Colonic mucosa (tissue), 4 donors: ENCODE data around the gene AVPR2. TPM values are rescaled to one million over a fixed set of nuclear protein-coding genes. Genes with fewer than 3 reads are reported as not detected.

Experiments
- DNase-seq: peaks from one replicate; pipeline ENCODE4 v3.0.0-alpha.2; 2020
- H3K27ac ChIP-seq: fragments of 200-600 bp; one replicate; pipeline ENCODE4 v1.8.0; 2021
- H3K27me3 ChIP-seq: fragments of 200-600 bp; one replicate; pipeline ENCODE4 v1.8.0; 2021
- H3K36me3 ChIP-seq: fragments of 200-600 bp; one replicate; pipeline ENCODE4 v1.8.0; 2021
- H3K4me1 ChIP-seq: fragments of 200-600 bp; one replicate; pipeline ENCODE4 v1.8.0; 2021; ENCODE audit warnings: mild to moderate bottlenecking
- H3K4me3 ChIP-seq: fragments of 200-600 bp; one replicate; pipeline ENCODE4 v1.8.0; 2021
- H3K9ac ChIP-seq, 2 donors: one replicate each; pipeline ENCODE4 v1.7.0; 2013; ENCODE audit warnings: control low read depth in 2 of 2, low read depth in 2 of 2, low read length in 2 of 2
- H3K9me3 ChIP-seq: fragments of 200-600 bp; one replicate; pipeline ENCODE4 v1.8.0; 2021
- intact Hi-C: fragments of 100-400 bp; cut with DNase I; formaldehyde crosslinking; loops from one replicate; pipeline ENCODE4 v1.14.1; 2022
- total RNA-seq, 2 donors: library from RNA; stranded (reverse); fragmentation: NEBNext Ultra II Directional in 1 of 2; extraction: Animal tissue kit (Norgen Biotek cat#: 25700) in 1 of 2; gene quantifications; one replicate each; pipeline ENCODE4 v1.2.1, GENCODE V29; 2021
- TF ChIP-seq, protein P1 (sequence below): fragments of 200-600 bp; IDR thresholded peaks from one replicate; pipeline ENCODE4 v1.8.0; 2022; ENCODE audit warnings: antibody characterized with exemption, mild to moderate bottlenecking
- donor health status: healthy.
- donor health status: DM: no; HTN: no; CAD: no.
- donor health status: DM: no; HTN: no; CAD: no.

Gene AVPR2
- total RNA-seq, 2 donors from 2014 or later = 0.24 TPM; not detected in 1

DNA sequence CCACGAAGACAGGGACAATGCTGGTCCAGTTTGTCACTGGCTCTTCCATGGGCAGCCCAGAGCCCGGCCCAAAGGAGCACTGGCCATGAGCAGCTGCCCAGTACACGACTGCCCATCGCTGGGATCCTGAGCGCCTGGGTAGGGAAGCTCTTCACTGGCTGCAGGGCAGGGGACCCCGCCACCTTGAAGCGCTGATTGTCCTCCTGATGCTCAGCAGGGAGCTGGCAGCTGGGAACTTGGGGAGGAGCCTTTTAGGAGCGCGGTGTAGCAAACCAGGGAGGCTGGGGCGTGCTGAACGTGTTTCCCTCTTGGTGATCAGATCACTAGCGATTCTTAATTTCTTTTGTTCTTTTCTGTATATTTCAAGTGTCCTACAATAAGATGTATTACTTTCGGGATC is 20.3 kb upstream of the AVPR2 start:
- Histone ChIP-seq H3K27ac (no peak overlapping the region), H3K9me3 (no peaks in the 10 kb centered on the region), H3K27me3 (peaks cover 39% of the 10 kb centered on the region), H3K4me3 (no peak overlapping the region), H3K36me3 (no peaks in the 10 kb centered on the region), H3K9ac (no peak overlapping the region), H3K4me1 (no peaks in the 10 kb centered on the region)
- TF ChIP-seq, protein P1, sequence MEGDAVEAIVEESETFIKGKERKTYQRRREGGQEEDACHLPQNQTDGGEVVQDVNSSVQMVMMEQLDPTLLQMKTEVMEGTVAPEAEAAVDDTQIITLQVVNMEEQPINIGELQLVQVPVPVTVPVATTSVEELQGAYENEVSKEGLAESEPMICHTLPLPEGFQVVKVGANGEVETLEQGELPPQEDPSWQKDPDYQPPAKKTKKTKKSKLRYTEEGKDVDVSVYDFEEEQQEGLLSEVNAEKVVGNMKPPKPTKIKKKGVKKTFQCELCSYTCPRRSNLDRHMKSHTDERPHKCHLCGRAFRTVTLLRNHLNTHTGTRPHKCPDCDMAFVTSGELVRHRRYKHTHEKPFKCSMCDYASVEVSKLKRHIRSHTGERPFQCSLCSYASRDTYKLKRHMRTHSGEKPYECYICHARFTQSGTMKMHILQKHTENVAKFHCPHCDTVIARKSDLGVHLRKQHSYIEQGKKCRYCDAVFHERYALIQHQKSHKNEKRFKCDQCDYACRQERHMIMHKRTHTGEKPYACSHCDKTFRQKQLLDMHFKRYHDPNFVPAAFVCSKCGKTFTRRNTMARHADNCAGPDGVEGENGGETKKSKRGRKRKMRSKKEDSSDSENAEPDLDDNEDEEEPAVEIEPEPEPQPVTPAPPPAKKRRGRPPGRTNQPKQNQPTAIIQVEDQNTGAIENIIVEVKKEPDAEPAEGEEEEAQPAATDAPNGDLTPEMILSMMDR = no peak
- intact Hi-C loops = no loop called here
- no peak for DNase-seq

DNA sequence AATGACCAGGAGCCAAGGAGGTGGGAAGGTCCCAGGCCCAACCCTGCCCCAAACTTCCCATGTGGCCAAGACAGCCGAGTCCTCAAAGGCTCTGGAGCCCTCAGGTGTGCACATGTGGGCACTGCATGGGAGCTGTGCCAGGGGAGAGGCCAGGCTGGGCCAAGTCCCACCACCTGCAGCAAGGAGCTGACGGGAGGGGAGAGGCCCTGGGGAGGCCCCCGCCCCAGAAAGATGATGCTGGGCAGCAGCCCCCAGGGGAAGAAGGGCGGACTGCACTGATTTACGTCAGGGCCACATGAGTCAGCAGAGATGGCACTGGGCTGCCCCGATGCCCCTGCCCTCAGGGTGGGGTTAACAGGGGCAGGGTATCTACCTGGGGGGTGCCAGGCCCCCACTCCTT is 19.9 kb upstream of the AVPR2 start:
- Histone ChIP-seq H3K4me1 (no peaks in the 10 kb centered on the region), H3K36me3 (no peaks in the 10 kb centered on the region), H3K9me3 (no peaks in the 10 kb centered on the region), H3K27me3 (peaks cover 39% of the 10 kb centered on the region), H3K9ac (no peak overlapping the region), H3K4me3 (no peak overlapping the region), H3K27ac (no peak overlapping the region)
- intact Hi-C loops = no loop called here
- no peak for DNase-seq
- TF ChIP-seq, protein P1 = no peak

DNA sequence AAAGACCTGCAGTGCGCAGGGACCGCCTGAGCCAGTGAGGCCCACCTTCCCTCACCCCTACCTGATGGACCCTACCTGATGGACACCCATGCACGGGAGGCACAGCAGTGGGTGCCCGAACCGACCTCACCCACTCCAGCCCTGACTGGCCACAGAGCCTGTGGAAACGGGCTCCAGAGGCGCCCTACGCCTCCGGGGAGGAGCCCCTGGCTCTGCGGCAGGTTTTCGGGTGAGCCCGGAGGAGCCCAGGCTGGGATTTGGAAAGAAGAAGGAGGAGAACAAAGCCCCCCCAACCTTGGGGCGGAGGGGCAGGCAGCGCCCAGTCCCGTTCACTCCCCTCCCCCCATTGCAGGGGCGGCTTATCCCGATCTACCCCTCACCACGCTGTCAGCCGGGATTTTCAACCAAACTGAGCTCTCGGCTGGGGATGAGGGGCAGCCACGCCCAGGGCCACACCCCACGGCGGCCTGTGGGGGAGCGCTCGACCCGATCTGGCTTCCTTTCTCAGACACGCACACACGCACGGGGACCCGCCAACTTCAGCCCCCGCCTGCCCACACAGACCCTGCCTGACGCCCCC is 19.2 kb upstream of the AVPR2 start:
- Histone ChIP-seq H3K4me1 (no peaks in the 10 kb centered on the region), H3K9ac (peak overlapping the region in 1 of 2 donors; percentile 26), H3K4me3 (no peak overlapping the region), H3K27ac (no peak overlapping the region), H3K9me3 (no peaks in the 10 kb centered on the region), H3K27me3 (peaks cover 39% of the 10 kb centered on the region), H3K36me3 (no peaks in the 10 kb centered on the region)
- TF ChIP-seq, protein P1 = no peak
- DNase-seq = no peak
- intact Hi-C loops = no loop called here

DNA sequence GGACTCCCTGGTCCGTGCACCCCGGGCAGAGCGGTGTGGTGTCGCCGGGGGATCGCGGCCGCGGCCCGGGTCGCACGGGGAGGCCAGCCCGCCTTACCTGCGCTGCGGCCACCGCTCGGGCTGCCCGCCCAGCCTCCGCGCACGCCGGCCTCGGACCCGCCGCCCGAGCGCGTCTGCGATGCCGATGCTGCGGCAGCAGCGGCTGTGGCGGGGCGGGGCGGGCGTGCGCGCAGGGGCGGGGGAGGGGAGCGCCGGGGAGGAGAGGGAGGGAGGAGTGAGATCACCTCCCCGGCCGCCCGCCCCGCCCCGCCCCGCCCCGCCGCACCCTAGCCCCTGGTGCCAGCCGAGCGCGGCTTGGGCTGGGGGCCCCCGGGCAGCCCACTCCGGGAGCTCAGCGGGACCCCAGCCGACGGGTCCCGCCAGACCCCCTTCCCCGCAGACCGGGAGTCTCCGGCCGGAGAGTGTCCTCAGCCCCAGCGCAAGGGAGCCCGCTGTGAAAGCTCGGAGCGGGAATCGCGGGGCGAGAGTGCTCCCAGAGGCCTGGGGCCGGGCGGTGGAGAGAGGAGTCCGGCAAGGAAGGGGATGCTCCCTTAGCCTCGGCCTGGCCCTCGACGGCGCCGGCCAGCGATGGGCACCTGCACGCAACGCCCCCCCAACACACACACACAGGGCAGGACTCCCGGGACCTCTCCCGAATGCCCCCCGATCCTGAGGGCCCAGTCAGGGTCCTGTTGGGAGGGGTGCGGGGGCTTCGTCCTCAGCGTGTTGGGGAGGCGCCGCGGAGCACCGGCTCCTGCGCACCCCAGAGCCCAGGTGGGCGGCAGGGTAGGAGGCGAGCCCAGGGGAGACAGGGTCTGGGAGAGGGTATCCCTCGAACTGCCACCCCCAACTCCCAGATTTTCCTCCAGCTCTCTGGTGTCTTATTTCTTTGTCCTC is 18.2 kb upstream of the AVPR2 start, which contains the start of gene L1CAM:
L1CAM (minus strand) TSS at position 206 of the 936 bp plus-strand sequence. CDS start 10,337 bp downstream, outside the sequence.
- no peak within 1 kb of the TSS for H3K4me3 ChIP-seq
- no peak within 1 kb of the TSS for H3K27ac ChIP-seq
- no peaks in the 10 kb centered on the region for H3K36me3 ChIP-seq
- H3K27me3 ChIP-seq = peaks cover 39% of the 10 kb centered on the region
- no peaks in the 10 kb centered on the region for H3K9me3 ChIP-seq
- TF ChIP-seq, protein P1 = no peak
- H3K4me1 ChIP-seq = no peaks in the 10 kb centered on the region
- DNase-seq = no peak
- intact Hi-C loops = no loop called here
- peak within 1 kb of the TSS in 1 of 2 donors; percentile 26 for H3K9ac ChIP-seq

DNA sequence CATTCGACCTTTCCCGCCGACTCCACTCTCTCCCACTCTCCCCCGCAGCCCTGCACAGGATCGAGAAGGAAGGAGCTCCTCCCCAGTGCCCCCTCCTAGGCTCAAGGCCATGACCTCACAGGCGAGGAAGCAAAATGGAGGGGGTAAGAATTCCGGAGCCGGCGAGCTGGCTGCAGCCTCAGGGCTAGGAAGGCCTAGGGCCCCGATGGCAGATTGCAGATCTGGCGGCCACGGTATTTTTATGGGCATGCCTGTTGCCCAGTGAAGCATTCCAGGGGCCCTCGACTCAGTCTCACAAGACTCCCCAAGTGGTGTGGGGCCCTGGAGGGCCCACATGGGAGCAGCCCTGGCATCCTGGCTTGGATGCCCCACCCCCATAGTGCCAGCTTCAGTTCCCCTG is 17.6 kb upstream of the AVPR2 start:
- peaks cover 39% of the 10 kb centered on the region for H3K27me3 ChIP-seq
- H3K36me3 ChIP-seq = no peaks in the 10 kb centered on the region
- H3K9me3 ChIP-seq = no peaks in the 10 kb centered on the region
- no peak overlapping the region for H3K4me3 ChIP-seq
- no peak overlapping the region for H3K9ac ChIP-seq
- intact Hi-C loops = no loop called here
- DNase-seq = no peak
- H3K4me1 ChIP-seq = no peaks in the 10 kb centered on the region
- H3K27ac ChIP-seq = no peak overlapping the region
- TF ChIP-seq, protein P1 = no peak
